NB4 (cell line): ENCODE results near the gene STPG1.

Experiments
- CTCF ChIP-seq: IDR thresholded peaks from one replicate; pipeline ENCODE4 v1.5.1; 2012; ENCODE audit warnings: low read depth, low read length
- MYC ChIP-seq: IDR thresholded peaks from 2 replicates; pipeline ENCODE4 v1.6.1; 2011; ENCODE audit warnings: low read depth, low read length

- TF ChIP-seq CTCF = no peak
- TF ChIP-seq MYC = no peak
Observed at GRCh38 chr1:24425922-24426321, 12.3 kb upstream of the STPG1 start.
